Stimulated activated CD4-positive, alpha-beta T cell treated with anti-CD3 and anti-CD28 coated beads, Interleukin-15, amount 100 ng/mL, for 24 hours (primary cell): Measurements from ENCODE around the gene ABCG8.

Experiments used
- DNase-seq: peaks from one replicate; pipeline ENCODE4 v3.0.0-alpha.2; 2020

The ABCG8 gene

GRCh38 chr2:43925431-43925830 lies 86.7 kb downstream of the ABCG8 start:
- no peak for DNase-seq

GRCh38 chr2:43927442-43927841 lies 88.7 kb downstream of the ABCG8 start:
- DNase-seq, result no peak

GRCh38 chr2:43931293-43931692 lies 92.5 kb downstream of the ABCG8 start:
- no peak for DNase-seq
